ENCODE results near the gene BNC2.
"Not testable (repeated sequence)": the region's sequence is repeated elsewhere in the genome, so short reads cannot be mapped to it uniquely, and the experiment has no call there.

Gene BNC2

DNA sequence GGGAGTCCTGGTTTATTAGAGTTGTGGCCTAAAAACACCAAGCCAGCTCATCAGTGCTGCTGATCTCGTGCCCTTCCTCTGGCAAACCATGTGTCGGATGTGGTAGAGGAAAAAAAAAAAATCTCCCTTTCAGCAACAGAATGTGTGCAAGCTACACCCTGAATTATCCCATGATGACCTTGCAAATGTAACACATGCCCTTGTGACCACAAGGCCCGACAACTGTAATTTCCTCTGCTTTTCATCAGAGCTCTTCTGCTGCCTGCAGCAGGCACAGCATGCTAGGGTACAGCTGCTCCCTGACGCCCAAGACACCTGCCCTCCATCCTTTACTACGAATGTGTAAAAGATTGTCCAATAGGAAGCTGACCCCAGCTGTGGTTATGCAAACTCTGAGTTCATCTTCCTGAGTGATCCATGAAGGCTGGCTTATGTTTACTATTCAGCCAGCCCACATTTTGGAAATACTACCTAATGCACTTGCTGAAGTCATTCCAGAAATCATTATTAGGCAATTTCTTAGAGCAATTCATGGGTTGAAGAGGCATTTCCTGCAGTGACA, 14.6 kb upstream of the BNC2 start:
- no peaks in the 10 kb centered on the region for H3K36me3 ChIP-seq (ENCODE audit: control insufficient read depth, insufficient read depth, low read length)
- no peak overlapping the region for H3K4me3 ChIP-seq (ENCODE audit: low read length)
- H3K27me3 ChIP-seq (ENCODE audit: control insufficient read depth, insufficient read depth, low read length): no peaks in the 10 kb centered on the region
- no peaks in the 10 kb centered on the region for H3K9me3 ChIP-seq (ENCODE audit: control insufficient read depth, low read length)
- H3K9ac ChIP-seq (ENCODE audit: low read length): no peak overlapping the region
- H3K4me1 ChIP-seq (ENCODE audit: control insufficient read depth, insufficient read depth, low read length): no peaks in the 10 kb centered on the region

DNA sequence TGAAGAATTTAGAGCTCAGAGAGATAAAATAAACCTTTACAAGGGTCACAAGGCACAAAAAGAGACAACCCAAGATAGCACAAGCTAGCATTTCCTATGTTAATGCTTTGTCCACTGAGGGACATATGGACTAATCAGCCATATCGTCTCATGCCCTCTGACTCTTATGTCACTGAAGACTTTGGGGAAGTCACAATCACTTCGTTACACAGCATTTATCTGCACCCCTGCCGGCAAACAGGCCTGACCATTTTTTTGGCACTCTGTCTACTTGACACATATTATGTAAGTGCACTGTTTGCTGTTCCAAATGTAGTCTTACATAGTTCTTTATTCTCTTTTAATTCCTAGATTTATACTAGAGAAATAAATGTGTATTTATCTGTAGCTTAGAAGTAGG, 13.9 kb upstream of the BNC2 start:
- Histone ChIP-seq H3K36me3 (ENCODE audit: control insufficient read depth, insufficient read depth, low read length) (no peaks in the 10 kb centered on the region), H3K4me1 (ENCODE audit: control insufficient read depth, insufficient read depth, low read length) (no peaks in the 10 kb centered on the region), H3K27me3 (ENCODE audit: control insufficient read depth, insufficient read depth, low read length) (no peaks in the 10 kb centered on the region), H3K9me3 (ENCODE audit: control insufficient read depth, low read length) (no peaks in the 10 kb centered on the region), H3K4me3 (ENCODE audit: low read length) (no peak overlapping the region), H3K9ac (ENCODE audit: low read length) (no peak overlapping the region)

GRCh38 chr9:16883586-16883985, 13.1 kb upstream of the BNC2 start:
- H3K27me3 ChIP-seq (ENCODE audit: control insufficient read depth, insufficient read depth, low read length): no peaks in the 10 kb centered on the region
- H3K4me1 ChIP-seq (ENCODE audit: control insufficient read depth, insufficient read depth, low read length): no peaks in the 10 kb centered on the region
- no peak overlapping the region for H3K4me3 ChIP-seq (ENCODE audit: low read length)
- no peaks in the 10 kb centered on the region for H3K36me3 ChIP-seq (ENCODE audit: control insufficient read depth, insufficient read depth, low read length)
- no peak overlapping the region for H3K9ac ChIP-seq (ENCODE audit: low read length)
- no peaks in the 10 kb centered on the region for H3K9me3 ChIP-seq (ENCODE audit: control insufficient read depth, low read length)

DNA sequence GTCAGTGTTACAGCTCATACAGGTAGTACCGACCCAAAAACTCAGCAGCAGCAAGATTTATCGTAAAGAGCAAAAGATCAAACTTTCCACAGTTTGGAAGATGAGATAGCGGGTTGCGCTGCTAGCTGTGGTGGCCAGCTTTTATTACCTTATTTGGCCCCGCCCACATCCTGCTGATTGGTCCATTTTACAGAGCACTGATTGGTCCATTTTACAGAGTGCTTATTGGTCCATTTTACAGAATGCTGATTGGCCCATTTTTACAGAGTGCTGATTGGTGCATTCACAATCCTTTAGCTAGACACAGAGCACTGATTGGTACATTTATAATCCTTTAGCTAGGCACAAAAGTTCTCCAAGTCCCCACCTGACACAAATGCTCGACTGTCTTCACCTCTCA, 12.0 kb upstream of the BNC2 start:
- not testable (repeated sequence) for H3K4me3 ChIP-seq (ENCODE audit: low read length); H3K9me3 ChIP-seq (ENCODE audit: control insufficient read depth, low read length); H3K9ac ChIP-seq (ENCODE audit: low read length); H3K36me3 ChIP-seq (ENCODE audit: control insufficient read depth, insufficient read depth, low read length); H3K27me3 ChIP-seq (ENCODE audit: control insufficient read depth, insufficient read depth, low read length); H3K4me1 ChIP-seq (ENCODE audit: control insufficient read depth, insufficient read depth, low read length)

GRCh38 chr9:16879416-16879815, 8.9 kb upstream of the BNC2 start:
- Histone ChIP-seq H3K9me3 (ENCODE audit: control insufficient read depth, low read length) (no peaks in the 10 kb centered on the region), H3K9ac (ENCODE audit: low read length) (no peak overlapping the region), H3K27me3 (ENCODE audit: control insufficient read depth, insufficient read depth, low read length) (no peaks in the 10 kb centered on the region), H3K4me3 (ENCODE audit: low read length) (no peak overlapping the region), H3K36me3 (ENCODE audit: control insufficient read depth, insufficient read depth, low read length) (no peaks in the 10 kb centered on the region), H3K4me1 (ENCODE audit: control insufficient read depth, insufficient read depth, low read length) (no peaks in the 10 kb centered on the region)

DNA sequence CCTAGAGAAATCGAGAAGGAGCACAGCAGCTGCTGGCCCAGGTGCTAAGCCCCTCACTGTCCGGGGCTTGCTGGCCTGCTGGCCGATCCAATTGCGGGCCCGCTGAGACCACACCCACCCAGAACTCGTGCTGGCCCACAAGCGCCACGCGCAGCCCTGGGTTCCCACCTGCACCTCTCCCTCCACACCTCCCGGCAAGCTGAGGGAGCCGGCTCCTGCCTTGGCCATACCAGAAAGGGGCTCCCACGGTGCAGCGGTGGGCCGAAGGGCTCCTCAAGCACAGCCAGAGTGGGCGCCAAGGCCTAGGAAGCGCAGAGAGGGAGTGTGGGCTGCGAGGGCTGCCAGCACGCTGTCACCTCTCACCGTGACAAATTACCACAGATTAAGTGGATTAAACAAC, 6.8 kb upstream of the BNC2 start:
- Histone ChIP-seq H3K4me3 (ENCODE audit: low read length) (no peak overlapping the region), H3K9ac (ENCODE audit: low read length) (no peak overlapping the region), H3K27me3 (ENCODE audit: control insufficient read depth, insufficient read depth, low read length) (no peaks in the 10 kb centered on the region), H3K4me1 (ENCODE audit: control insufficient read depth, insufficient read depth, low read length) (no peaks in the 10 kb centered on the region), H3K9me3 (ENCODE audit: control insufficient read depth, low read length) (no peaks in the 10 kb centered on the region), H3K36me3 (ENCODE audit: control insufficient read depth, insufficient read depth, low read length) (no peaks in the 10 kb centered on the region)

DNA sequence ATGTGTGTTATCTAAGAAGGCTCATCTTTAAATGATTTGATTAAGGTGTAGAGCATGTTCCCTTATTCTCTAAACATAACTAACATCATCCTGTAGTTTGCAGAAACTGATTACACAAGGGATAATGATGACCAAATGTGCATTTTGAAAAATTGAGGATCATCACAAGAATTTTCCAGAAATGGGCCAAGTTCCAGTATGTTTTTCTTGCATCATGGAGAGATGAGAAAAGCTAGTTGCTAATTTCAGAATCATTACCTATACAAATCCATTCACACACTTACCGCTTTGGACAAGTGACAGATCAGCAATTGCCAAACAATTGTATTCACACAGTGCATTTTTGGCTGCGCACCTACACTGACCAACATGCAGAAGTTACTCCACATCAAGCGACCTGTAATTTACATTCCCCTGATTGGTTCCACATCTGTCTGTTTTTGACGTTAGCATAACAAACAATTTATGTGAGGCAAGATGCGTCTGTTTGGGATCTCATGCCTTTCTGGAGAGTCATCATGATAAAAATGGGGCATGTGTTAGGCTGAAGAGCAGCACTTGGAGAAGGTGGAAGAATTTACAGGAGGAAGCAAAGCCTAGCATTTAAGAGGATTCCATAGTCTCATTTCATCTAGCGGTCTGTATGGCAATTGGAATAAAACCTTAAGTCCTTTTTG, 2.8 kb upstream of the BNC2 start:
- no peaks in the 10 kb centered on the region for H3K36me3 ChIP-seq (ENCODE audit: control insufficient read depth, insufficient read depth, low read length)
- H3K4me1 ChIP-seq (ENCODE audit: control insufficient read depth, insufficient read depth, low read length): peaks cover 8% of the 10 kb centered on the region
- H3K4me3 ChIP-seq (ENCODE audit: low read length): no peak overlapping the region
- H3K27me3 ChIP-seq (ENCODE audit: control insufficient read depth, insufficient read depth, low read length): peaks cover 19% of the 10 kb centered on the region
- no peaks in the 10 kb centered on the region for H3K9me3 ChIP-seq (ENCODE audit: control insufficient read depth, low read length)
- no peak overlapping the region for H3K9ac ChIP-seq (ENCODE audit: low read length)

- Histone ChIP-seq H3K4me3 (ENCODE audit: low read length) (peak overlapping the region; percentile 17), H3K27me3 (ENCODE audit: control insufficient read depth, insufficient read depth, low read length) (peaks cover 19% of the 10 kb centered on the region), H3K9me3 (ENCODE audit: control insufficient read depth, low read length) (no peaks in the 10 kb centered on the region), H3K36me3 (ENCODE audit: control insufficient read depth, insufficient read depth, low read length) (no peaks in the 10 kb centered on the region), H3K4me1 (ENCODE audit: control insufficient read depth, insufficient read depth, low read length) (peaks cover 8% of the 10 kb centered on the region), H3K9ac (ENCODE audit: low read length) (peak overlapping the region; percentile 66)
Observed at GRCh38 chr9:16871336-16872151, 1.1 kb upstream of the BNC2 start.

DNA sequence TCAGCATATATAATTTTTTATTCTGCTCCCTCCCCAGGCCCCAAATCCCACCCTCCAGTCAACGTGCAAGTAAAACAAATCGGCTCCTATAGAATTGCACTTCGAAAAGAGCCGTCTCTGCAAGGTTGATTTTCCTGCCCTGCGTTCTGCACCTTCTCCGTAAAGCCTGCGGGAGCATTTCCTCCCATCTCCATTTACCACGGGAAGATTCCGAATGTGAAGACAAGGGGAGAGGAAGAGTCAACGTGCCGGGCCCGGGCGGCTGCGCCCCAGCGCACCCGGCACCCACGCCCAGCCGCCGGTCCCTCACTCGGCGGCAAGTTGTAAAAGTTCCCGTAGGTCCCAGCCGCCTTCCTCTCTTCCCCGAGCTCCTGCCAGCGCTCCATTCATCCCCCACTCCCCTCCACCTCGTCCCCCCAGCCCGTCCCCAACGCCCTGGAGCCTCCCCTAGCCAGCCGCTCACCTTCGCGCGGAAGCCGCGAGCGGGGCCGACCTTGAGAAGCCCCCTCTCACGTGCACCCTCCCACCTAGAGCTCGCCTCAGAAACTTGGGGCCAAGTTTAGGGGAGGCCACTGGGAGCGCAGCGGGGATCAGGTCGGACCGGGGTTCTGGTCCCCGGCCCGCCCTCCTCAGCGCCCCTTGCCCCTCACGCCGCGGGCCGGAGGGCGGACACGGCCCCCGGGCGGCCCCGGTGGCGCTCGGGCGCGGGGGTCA, 431 bp downstream of the BNC2 start:
- Histone ChIP-seq H3K36me3 (ENCODE audit: control insufficient read depth, insufficient read depth, low read length) (no peaks in the 10 kb centered on the region), H3K9me3 (ENCODE audit: control insufficient read depth, low read length) (no peaks in the 10 kb centered on the region), H3K4me3 (ENCODE audit: low read length) (peak overlapping the region; percentile 17), H3K27me3 (ENCODE audit: control insufficient read depth, insufficient read depth, low read length) (peaks cover 19% of the 10 kb centered on the region), H3K9ac (ENCODE audit: low read length) (peak overlapping the region; percentile 66), H3K4me1 (ENCODE audit: control insufficient read depth, insufficient read depth, low read length) (peaks cover 8% of the 10 kb centered on the region)

GRCh38 chr9:16869131-16869881, 1.2 kb downstream of the BNC2 start:
- Histone ChIP-seq H3K9me3 (ENCODE audit: control insufficient read depth, low read length) (no peaks in the 10 kb centered on the region), H3K4me3 (ENCODE audit: low read length) (peak overlapping the region; percentile 17), H3K36me3 (ENCODE audit: control insufficient read depth, insufficient read depth, low read length) (no peaks in the 10 kb centered on the region), H3K9ac (ENCODE audit: low read length) (peak overlapping the region; percentile 66), H3K27me3 (ENCODE audit: control insufficient read depth, insufficient read depth, low read length) (peaks cover 19% of the 10 kb centered on the region), H3K4me1 (ENCODE audit: control insufficient read depth, insufficient read depth, low read length) (peaks cover 8% of the 10 kb centered on the region)

DNA sequence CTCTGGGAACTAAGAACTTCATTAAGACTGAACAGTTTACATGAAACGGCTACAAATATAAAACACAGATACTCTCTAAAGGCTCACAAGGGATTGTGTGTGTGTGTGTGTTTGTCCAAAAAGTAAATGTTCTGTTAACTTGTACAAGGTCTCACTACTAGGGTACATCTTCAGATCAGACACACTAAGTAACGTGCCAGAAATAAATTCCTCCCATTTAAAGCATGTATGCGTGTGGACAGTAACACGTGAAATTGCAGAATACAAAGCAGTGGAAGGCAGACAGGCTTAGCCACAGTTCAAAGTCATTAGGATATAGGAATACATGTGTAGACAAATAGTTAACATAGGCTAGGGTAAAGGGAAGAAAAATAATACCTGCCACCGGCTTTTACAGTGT, 1.8 kb downstream of the BNC2 start:
- Histone ChIP-seq H3K4me3 (ENCODE audit: low read length) (no peak overlapping the region), H3K4me1 (ENCODE audit: control insufficient read depth, insufficient read depth, low read length) (peaks cover 8% of the 10 kb centered on the region), H3K9me3 (ENCODE audit: control insufficient read depth, low read length) (no peaks in the 10 kb centered on the region), H3K9ac (ENCODE audit: low read length) (no peak overlapping the region), H3K27me3 (ENCODE audit: control insufficient read depth, insufficient read depth, low read length) (peaks cover 19% of the 10 kb centered on the region), H3K36me3 (ENCODE audit: control insufficient read depth, insufficient read depth, low read length) (no peaks in the 10 kb centered on the region)

All from mucosa of stomach (tissue), 1 donor.